Measurements from ENCODE around the gene PITX1. TPM values are rescaled to one million over a fixed set of nuclear protein-coding genes. Genes with fewer than 3 reads are reported as not detected.
"Not testable (repeated sequence)": the region's sequence is repeated elsewhere in the genome, so short reads cannot be mapped to it uniquely, and the experiment has no call there.

Gene PITX1
- polyA plus RNA-seq, 1 donor: 4.6 TPM

DNA sequence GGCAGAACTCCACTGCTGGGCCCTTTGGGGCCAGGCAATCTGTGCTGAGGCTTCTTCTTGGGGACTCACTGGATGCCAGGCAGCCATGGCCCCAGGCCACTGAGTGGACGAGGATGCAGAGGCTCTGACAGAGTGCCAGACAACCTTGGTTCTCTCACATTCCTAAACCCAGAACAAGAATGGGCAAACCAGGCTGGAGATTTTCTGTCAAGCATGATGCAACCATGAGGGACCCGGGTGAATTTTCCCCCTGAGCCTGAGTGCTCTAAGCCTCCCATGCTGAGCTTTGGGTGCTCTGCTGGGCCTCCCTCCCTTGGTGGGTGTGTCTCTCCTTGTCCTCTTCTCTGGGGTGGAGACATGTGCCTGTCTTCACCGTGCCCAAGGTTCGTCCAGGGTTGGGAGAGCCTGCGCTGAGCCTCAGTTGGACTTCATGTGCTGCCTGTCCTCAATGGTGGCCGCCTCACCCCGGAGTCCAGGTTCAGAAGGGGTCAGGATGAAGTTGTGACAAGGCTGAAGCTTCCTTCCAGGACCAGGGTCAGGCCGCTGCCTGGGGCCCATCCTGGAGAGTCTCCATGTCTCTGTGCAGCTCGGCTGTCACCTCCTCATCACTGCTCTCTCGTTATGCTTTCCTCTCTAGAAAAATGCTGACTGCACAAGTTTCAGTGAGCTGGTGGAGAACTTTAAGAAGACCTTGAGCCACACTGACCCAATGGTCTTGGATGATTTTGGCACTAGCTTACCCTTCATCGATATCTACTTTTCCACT is 24.1 kb downstream of the PITX1 start:
- DNase-seq: no peak

DNA sequence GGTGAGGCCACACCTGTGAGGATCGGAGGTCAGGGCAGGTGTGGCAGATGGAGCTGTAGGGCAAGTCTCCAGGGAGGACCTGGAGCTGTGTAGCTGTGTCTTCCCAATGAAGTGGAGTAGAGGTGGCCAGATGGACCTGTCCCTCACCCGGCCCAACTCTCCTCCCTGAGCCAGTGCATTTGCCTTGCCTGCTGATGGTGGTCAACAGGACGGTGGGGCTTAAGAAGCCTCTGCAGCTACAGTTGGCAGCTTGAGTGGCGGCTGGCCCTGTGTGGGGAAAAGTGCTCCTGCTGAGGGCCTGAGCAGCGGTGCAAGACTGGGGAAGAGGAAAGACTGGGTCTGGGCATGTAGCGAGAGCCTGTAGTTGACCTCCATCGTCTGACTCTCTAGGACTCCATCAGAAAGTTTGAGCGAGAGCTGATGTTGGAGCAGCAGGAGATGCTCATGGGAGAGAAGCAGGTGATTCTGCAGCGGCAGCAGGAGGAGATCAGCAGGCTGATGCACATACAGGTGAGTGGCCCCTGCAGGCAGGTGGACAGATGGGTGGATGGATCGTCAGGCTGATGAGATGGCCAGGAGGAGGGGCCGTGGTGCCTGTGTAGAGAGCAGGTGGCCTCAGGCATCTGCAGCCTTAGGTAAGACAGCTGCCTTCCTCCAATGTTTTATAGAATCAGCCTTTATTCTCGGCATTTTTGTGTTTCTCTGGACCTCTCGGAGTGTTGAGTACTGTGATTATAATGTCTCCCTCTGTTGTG is 24.9 kb downstream of the PITX1 start:
- no peak for DNase-seq

GRCh38 chr5:135008556-135008955 is 25.5 kb downstream of the PITX1 start:
- no peak for DNase-seq

DNA sequence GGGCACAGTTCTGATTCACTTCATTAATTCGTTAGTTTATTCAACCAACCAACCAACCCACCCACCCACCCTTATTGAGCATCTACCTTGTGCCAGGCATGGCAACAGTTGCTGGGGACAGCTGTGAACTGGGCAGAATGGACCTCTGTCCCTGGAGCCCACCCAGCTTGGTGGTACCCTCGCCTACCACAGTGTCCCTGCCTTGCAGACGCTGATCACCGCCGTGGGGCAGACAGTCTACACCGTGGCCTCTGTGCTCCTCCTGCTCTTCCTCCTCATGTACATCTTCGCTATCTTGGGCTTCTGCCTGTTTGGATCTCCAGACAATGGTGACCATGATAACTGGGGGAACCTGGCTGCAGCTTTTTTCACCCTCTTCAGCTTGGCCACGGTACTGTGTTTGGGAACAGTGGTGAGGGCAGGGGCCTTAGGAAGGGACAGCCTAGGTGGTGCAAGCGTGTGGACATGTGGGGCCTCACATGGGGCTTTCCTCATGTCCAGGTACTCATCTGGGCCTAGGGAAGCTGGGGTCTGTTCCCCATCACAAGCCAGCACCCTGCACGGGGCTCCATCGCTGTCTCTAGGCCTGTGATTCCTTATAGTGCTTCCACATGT is 26.2 kb downstream of the PITX1 start:
- DNase-seq: no peak

- DNase-seq: no peak
Observed at GRCh38 chr5:135007305-135007704, 26.7 kb downstream of the PITX1 start.

- no peak for DNase-seq
Observed at GRCh38 chr5:135005076-135005475, 29.0 kb downstream of the PITX1 start.

- no peak for DNase-seq
Observed at GRCh38 chr5:135004376-135004775, 29.7 kb downstream of the PITX1 start.

- not testable (repeated sequence) for DNase-seq
Observed at GRCh38 chr5:134998068-134998467, 36.0 kb downstream of the PITX1 start.

DNA sequence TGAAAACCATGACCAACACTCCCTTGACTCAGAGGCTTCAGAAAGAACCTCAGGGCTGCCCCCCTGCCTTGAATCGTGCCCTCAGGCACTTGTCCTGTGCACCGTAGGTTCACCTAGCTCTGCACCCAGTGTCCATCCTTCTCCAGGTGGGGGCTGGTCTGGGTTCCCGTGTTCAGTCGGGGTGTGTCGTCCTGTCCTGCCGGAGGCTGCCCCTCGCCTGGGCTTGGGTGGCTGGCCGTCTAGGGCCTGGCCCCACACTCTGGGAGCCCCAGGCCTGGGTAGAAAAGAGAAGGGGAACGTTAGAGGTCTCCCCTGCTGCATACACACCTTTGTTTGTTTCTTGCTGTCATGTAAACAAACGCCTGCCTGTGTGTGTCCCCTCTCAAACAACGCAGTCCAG is 37.0 kb downstream of the PITX1 start:
- DNase-seq: no peak

DNA sequence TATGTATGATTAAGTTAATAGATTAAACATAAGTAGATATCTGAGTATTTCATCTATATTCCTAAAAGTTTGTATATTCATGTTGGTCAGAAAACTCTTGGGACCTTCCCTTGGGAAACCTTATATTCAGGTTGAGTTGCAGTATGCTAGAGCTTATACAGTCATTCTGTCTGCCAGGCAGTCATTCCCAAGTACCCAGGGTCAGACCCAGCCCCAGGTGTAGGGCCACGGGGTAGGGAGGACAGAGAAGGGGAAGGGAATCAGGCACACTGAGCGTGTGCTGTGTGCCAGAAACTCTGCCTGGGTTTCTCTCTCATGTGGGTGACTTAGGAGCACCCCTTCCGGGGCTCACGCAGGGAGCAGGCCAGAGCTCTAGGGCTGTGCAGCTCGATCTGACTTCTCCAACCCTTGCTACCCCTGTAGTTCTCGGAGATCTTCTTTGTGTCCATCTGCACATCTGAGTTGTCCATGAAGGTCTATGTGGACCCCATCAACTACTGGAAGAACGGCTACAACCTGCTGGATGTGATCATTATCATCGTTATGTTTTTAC is 38.1 kb downstream of the PITX1 start:
- no peak for DNase-seq

DNA sequence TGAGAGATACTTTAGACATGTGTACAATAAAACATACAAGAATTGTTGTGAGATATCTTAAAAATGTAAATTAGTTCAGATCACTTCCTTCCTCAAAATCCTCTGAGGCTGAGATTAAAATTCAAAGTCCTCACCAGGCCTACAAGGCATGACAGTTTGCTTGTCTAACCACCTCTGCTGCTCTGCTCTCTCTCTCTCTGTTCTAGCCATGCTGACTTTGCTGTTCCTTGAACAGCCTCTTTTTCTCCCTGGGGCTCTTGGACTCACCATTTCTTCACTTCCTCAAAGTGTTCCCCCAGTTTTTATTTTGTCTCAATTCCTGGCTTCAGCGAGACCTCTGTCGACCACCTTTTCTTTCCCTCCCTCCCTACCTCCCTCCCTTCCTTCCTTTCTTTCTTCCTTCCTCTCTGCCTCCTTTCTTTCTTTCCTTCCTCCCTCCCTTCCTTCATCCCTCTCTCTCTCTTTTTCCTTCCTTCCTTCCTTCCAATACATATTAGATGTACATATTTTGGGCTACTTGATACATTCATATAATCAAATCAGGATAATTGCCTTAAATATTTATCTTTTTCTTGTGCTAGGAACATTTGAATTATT is 39.4 kb downstream of the PITX1 start:
- DNase-seq: no peak

- DNase-seq: no peak
Observed at GRCh38 chr5:134993161-134993560, 40.9 kb downstream of the PITX1 start.

- DNase-seq: no peak
Observed at GRCh38 chr5:134992148-134992547, 41.9 kb downstream of the PITX1 start.

- not testable (repeated sequence) for DNase-seq
Observed at GRCh38 chr5:134990183-134990582, 43.8 kb downstream of the PITX1 start.

DNA sequence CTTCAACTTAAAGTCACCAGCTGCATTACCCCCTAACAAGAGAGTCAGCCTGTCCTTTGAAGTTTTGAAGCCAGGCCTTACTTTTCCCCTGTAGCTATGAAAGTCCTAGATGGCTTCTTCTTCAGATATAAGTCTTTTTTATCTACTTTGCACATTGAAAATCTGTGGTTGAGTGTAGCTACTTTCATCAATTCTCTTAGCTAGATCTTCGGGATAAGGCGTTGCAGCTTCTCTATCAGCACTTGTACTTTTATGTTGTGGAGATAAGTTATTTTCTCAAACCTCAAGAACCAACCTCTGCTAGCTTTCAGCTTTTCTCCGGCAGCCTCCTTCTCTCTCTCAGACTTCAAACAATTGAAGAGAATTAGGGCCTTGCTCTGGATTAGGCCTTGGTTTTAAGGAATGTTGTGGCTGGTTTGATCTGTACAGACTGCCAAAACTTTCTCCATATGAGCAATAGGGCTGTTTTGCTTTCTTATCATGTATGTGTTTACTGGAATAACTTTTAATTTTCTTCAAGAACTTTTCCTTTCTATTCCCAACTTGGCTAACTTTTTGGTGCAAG is 44.7 kb downstream of the PITX1 start:
- no peak for DNase-seq

DNA sequence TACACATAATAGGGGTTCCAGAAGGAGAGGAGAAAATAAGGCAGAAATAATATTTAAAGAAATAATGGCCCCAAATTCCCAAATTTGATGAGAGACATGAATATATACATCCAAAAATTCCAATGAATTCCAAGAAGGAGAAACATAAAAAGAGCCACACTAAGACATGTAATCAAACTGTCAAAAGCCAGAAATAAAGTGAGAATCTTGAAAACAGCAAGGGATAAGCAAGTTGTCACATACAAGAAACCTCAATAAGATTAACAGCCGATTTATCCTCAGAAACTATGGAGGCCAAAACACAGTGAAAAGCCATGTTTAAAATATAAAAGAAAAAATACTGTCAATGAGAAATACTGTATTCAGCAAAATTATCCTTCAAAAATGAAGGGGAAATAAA is 51.8 kb downstream of the PITX1 start:
- DNase-seq: no peak

DNA sequence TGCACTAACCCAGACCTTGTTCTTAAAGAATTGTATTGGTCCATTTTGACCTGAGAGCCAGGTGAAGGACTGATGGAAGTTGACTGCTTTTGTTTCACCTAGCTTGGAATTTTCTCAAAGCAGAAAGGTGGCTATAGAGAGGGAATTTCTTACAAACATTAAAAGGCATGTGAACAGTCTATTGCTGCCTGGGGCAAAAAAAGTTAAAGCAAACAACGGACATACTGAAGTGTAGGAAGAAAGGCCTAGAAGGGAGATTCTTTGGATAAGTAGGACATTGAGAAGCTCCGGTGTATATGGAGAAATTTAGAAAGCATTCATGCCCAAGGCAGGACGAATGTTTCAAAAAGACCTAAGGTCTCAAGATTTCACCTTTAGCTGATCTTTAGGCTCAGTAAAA is 54.6 kb downstream of the PITX1 start:
- DNase-seq: no peak

Other genes starting within 250 kb of the PITX1 start
- gene C5orf24, start 188.3 kb downstream of the PITX1 start, polyA plus RNA-seq (ENCODE audit: insufficient read length): 62.9 TPM
- gene TXNDC15, start 159.9 kb downstream of the PITX1 start, polyA plus RNA-seq (ENCODE audit: insufficient read length): 64.4 TPM
- gene PCBD2, start 129.1 kb downstream of the PITX1 start, polyA plus RNA-seq (ENCODE audit: insufficient read length): 11.6 TPM
- gene CATSPER3, start 66.3 kb downstream of the PITX1 start, polyA plus RNA-seq (ENCODE audit: insufficient read length): 0.93 TPM

Data from hindlimb muscle (tissue), 1 donor.